ENCODE data around the gene MRPL39.

MRPL39 gene

DNA sequence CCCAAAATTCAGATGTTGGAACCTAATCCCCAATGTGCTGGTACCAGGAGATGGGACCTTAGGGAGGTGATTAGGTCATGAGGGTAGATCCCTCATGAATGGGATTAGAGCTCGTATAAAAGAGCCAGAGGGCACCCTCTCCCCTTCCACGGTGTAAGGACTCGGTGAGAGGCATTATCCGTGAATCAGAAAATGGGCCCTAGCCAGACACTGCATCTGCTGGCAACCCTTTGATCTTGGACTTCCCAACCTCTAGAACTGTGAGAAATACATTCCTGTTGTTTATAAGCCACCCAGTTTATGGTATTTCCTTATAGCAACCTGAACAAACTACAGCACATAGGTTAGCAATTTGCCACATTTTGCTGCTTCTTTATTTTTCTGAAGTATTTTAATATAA, 17.2 kb upstream of the MRPL39 start:
- Histone ChIP-seq H3K27me3 (no peaks in the 10 kb centered on the region), H3K4me3 (ENCODE audit: low read depth, low read length) (no peak overlapping the region), H3K9me3 (no peaks in the 10 kb centered on the region), H3K36me3 (no peaks in the 10 kb centered on the region), H3K4me1 (peaks cover 7% of the 10 kb centered on the region)
- no peak for DNase-seq
- no peak for TF ChIP-seq CTCF (IDR thresholded peaks at IDR 0.05; ENCODE audit: low read depth, low read length)

DNA sequence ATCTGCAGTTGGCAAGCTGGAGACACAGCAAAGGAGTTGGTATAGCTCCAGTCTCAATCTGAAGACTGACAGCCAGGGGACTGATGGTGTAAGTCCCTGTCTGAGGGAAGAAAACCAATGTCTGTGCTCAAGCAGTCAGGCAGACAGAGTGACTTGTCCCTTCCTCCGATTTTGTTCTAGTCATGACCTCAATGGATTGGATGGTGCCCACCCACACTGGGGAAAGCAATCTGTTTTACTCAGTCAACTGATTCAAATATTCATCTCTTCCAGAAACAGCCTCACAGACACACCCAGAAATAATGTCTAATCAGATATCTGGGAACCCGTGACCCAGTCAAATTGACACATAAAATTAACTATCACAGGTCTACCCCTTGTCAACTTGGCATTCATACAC, 11.9 kb upstream of the MRPL39 start:
- Histone ChIP-seq H3K4me1 (no peaks in the 10 kb centered on the region), H3K9me3 (no peaks in the 10 kb centered on the region), H3K36me3 (no peaks in the 10 kb centered on the region), H3K27me3 (no peaks in the 10 kb centered on the region), H3K4me3 (ENCODE audit: low read depth, low read length) (no peak overlapping the region)
- no peak for TF ChIP-seq CTCF (IDR thresholded peaks at IDR 0.05; ENCODE audit: low read depth, low read length)
- no peak for DNase-seq

DNA sequence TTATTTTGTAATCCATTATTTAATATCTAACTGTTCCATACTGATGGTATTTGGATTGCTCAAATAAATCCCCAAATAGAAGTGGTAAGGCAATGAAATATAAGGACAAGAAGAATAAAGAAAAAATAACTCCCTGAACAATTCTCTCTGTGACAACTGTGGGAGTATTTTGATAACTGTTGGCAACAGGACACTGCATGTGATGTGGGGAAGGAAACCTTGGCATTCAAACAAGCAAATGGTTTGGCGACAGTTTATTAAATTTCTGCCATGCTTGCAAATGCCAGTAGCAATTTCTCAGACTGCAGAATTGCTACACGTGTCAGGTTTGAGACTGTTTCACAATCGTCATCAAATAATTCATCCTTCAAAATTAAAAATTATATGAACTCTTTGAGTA, 8.6 kb upstream of the MRPL39 start:
- TF ChIP-seq CTCF (IDR thresholded peaks at IDR 0.05; ENCODE audit: low read depth, low read length) = no peak
- DNase-seq = no peak
- H3K9me3 ChIP-seq = no peaks in the 10 kb centered on the region
- H3K4me3 ChIP-seq (ENCODE audit: low read depth, low read length) = no peak overlapping the region
- H3K4me1 ChIP-seq = no peaks in the 10 kb centered on the region
- no peaks in the 10 kb centered on the region for H3K36me3 ChIP-seq
- H3K27me3 ChIP-seq = no peaks in the 10 kb centered on the region

GRCh38 chr21:25614441-25614840, 7.2 kb upstream of the MRPL39 start:
- Histone ChIP-seq H3K9me3 (no peaks in the 10 kb centered on the region), H3K27me3 (no peaks in the 10 kb centered on the region)
- no peak for TF ChIP-seq CTCF (IDR thresholded peaks at IDR 0.05; ENCODE audit: low read depth, low read length)

GRCh38 chr21:25608044-25608737, 910 bp upstream of the MRPL39 start:
- peaks cover 3% of the 10 kb centered on the region; the same call in 1 of the 2 replicates for H3K4me1 ChIP-seq
- H3K36me3 ChIP-seq = peaks cover 25% of the 10 kb centered on the region
- H3K27me3 ChIP-seq = no peaks in the 10 kb centered on the region
- no peaks in the 10 kb centered on the region for H3K9me3 ChIP-seq
- DNase-seq = peak; percentile 81
- peak overlapping the region; percentile 91 for H3K4me3 ChIP-seq (ENCODE audit: low read depth, low read length)
- TF ChIP-seq CTCF (IDR thresholded peaks at IDR 0.05; ENCODE audit: low read depth, low read length) = peak; percentile 96

More at GRCh38 chr21:25614441-25614840, 7.2 kb upstream of the MRPL39 start:
- Histone ChIP-seq H3K4me1 (no peaks in the 10 kb centered on the region), H3K36me3 (no peaks in the 10 kb centered on the region), H3K4me3 (ENCODE audit: low read depth, low read length) (no peak overlapping the region)
- no peak for DNase-seq

DNA sequence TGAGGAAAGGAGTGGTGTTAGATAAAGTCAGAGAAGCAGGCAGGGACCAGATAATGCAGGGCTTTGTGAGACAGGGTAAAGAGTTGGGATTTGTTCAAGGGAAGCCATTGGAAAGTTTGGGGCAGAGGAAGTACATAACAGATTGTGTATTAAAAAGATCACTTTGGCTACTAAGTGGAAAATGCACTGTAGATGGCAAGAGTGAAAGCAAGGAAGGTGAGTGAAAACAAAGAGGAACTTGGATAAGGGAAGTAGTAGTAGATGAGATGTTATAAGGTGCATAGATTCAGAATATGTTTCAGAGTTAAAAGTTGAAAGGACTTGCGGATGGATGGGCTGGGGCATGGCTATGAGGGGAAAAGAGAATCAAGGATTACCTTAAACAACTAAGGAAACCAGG, 17.4 kb downstream of the MRPL39 start:
- Histone ChIP-seq H3K36me3 (peaks cover 47% of the 10 kb centered on the region), H3K9me3 (no peaks in the 10 kb centered on the region), H3K27me3 (no peaks in the 10 kb centered on the region), H3K4me1 (no peaks in the 10 kb centered on the region), H3K4me3 (ENCODE audit: low read depth, low read length) (no peak overlapping the region)
- no peak for TF ChIP-seq CTCF (IDR thresholded peaks at IDR 0.05; ENCODE audit: low read depth, low read length)
- DNase-seq = no peak
